GM18508 (cell line): ENCODE data around the gene ZBTB8OS.

ENCODE experiments used
- ATAC-seq: cut with Tn5 transposase; IDR thresholded peaks from one replicate; pipeline ENCODE4 v1.9.1; 2021; ENCODE audit warnings: moderate number of reproducible peaks; ENCODE audit not compliant: insufficient read depth, unreplicated experiment

ZBTB8OS gene

GRCh38 chr1:32612189-32612881, 38.0 kb downstream of the ZBTB8OS start:
- ATAC-seq: no peak

GRCh38 chr1:32611859-32612188, 38.5 kb downstream of the ZBTB8OS start:
- no peak for ATAC-seq

GRCh38 chr1:32609180-32609579, 41.2 kb downstream of the ZBTB8OS start:
- no peak for ATAC-seq

- ATAC-seq: no peak
Measured at GRCh38 chr1:32606565-32607371, 43.6 kb downstream of the ZBTB8OS start.

- no peak for ATAC-seq
Measured at GRCh38 chr1:32605711-32606424, 44.5 kb downstream of the ZBTB8OS start.

GRCh38 chr1:32600034-32600433, 50.3 kb downstream of the ZBTB8OS start:
- no peak for ATAC-seq

GRCh38 chr1:32592943-32593342, 57.4 kb downstream of the ZBTB8OS start:
- no peak for ATAC-seq

GRCh38 chr1:32580348-32581017, 69.9 kb downstream of the ZBTB8OS start:
- no peak for ATAC-seq
